HG03469 (cell line): ENCODE measurements around the gene AOC3.
"Not testable (repeated sequence)": the region's sequence is repeated elsewhere in the genome, so short reads cannot be mapped to it uniquely, and the experiment has no call there.

Source experiments
- ATAC-seq: cut with Tn5 transposase; IDR thresholded peaks from one replicate; pipeline ENCODE4 v1.9.1; 2021; ENCODE audit warnings: mild to moderate bottlenecking, moderate library complexity, moderate number of reproducible peaks; ENCODE audit not compliant: unreplicated experiment

The AOC3 gene

DNA sequence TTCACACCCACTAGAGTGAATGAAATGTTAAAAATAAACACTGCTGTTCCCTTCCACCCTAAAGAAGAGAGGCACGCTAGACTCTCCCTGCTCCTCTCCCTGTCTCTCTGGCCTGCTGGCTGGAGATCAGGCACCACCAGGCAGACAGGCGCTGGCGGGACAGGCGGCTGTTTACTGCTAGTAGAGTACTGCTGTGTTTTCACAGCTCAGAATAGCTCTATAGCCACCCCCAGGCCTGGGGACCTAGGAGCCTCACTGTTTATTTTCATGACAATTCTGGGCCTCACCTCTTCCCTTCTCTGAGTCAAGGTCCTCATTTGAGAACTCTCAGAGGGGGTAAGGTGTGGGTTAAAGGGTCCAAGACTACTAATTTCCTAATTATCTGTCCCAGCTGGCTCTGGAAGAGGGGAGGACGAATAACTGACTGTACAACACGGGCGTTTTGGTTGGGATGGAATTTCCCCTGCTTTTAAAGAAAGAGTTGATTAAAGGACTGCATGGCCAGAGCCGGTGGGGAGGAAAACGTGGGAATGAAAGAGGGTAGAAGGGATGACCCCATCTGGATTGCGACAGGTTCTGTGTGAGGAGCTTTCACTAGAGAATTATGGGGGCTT lies 40.6 kb downstream of the AOC3 start:
- no peak for ATAC-seq

GRCh38 chr17:42893359-42893758 lies 42.4 kb downstream of the AOC3 start:
- ATAC-seq = no peak

- no peak for ATAC-seq
These were observed 43.5 kb downstream of the AOC3 start for GRCh38 chr17:42894283-42895184.

GRCh38 chr17:42895185-42895555 lies 44.2 kb downstream of the AOC3 start:
- no peak for ATAC-seq

DNA sequence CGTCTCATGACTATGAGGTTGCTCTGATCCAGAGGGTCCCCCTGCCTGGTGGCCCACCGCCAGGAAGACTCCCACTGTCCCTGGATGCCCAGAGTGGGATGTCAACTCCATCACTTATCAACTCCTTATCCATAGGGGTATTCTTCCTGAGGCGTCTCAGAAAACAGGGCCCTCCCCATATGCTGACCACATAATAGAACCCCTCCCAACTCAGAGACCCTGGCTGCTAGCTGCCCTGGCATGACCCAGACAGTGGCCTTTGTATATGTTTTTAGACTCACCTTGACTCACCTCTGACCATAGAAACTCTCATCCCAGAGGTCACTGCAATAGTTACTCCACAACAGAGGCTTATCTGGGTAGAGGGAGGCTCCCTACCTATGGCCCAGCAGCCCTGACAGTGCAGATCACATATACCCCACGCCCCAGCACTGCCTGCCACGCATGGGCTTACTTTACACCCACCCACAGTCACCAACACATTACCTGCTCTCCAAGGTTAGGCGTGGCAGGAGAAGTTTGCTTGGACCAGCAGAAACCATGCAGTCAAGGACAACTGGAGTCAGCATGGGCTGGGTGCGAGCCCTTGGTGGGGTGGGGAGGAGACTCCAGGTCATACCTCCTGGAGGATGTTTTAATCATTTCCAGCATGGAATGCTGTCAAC lies 47.3 kb downstream of the AOC3 start:
- ATAC-seq = no peak

DNA sequence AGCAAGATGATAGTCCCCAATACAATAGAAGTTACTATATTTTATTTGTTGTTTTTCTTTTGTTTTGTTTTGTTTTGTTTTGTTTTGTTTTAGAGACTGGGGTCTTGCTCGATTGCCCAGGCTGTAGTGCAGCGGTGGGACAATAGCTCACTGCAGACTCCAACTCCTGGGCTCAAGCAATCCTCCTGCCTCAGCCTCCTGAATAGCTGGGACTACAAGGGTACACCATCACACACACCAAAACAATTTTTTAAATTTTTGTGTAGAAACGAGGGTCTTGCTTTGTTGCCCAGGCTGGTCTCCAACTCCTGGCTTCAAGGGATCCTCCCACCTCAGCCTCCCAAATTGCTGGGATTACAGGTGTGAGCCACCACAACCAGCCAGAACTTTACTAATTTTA lies 49.0 kb downstream of the AOC3 start:
- not testable (repeated sequence) for ATAC-seq

GRCh38 chr17:42900460-42901331 lies 49.7 kb downstream of the AOC3 start, which contains the start of gene G6PC1:
Gene G6PC1, plus strand, starts transcription at chr17:42900799. Its CDS starts 78 bp downstream, at chr17:42900877.
- no peak for ATAC-seq

- no peak for ATAC-seq
These were observed 50.7 kb downstream of the AOC3 start for GRCh38 chr17:42901535-42902229.

DNA sequence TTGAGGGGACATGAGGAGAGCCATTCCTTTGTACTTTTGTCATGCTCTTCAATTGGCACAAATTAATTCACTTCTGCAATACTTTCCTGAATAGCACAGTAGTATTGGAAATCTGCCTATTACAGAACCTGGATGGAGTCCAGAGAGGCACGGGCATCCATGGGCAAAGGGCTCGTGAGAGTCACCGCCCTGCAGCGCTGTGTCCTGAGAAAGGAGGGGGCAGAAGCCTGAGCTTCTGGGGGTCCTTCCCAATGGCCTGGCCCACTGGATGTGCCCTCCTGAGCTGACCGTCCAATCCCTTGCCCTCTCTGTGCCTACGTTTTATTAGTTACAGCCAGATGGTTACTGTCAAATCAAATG lies 53.1 kb downstream of the AOC3 start:
- no peak for ATAC-seq

DNA sequence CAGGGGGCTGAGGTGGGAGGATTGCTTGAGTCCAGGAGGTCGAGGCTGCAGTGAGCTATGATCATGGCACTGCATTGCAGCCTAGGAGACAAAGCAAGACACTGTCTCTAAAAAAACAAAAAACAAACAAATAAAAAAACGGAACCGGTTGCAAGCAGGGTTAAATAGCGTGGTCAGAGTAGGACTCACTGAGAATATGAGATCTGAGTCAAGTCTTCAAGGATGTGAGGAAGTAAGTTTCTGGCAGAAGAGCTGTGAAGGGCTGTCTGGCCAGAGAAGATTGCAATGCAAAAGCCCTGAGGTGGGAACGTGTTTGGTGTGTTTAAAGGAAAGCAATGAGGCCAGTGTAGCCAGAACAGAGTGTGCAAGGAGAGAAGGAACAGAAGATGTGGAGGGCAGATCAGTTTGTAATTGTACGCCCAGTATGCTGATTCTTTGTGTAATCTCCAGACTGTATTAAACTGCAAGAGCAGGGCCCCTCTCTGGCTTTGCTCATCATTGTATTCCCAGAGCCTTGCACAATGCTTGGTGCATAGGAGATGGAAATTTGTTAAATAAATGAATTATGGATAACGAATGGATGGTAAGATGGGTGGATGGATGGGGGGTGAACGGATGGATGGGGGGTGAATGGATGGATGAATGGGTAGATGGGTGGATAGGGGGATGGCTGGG lies 55.9 kb downstream of the AOC3 start:
- ATAC-seq = no peak
